ENCODE data around the gene H3-3A. TPM values are rescaled to one million over a fixed set of nuclear protein-coding genes. Genes with fewer than 3 reads are reported as not detected.

Gene H3-3A
- total RNA-seq, 5 donors from 2014 or later (not counting 1 experiment from before 2014, with no cell fraction given), result 340 to 391 (median 366) TPM

DNA sequence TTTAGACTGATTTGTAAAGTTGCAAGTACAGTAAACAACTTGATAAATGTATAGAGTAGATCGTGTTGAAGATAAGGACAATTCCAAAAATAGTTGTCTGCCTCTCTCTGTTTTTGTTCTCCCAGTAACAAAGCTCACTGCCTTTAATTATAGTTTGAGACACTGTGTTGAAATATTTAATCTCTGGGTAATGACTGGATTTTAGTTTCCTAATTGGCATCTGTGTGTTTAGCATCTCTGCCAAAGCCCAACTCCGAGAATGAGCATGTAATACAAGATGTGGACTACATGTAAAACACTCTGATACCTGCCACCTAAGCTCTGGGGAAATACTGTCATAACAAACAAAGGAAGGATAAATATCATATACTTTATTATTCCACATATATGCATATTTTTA lies 35.7 kb upstream of the H3-3A start:
- no peak overlapping the region for H3K27ac Mint-ChIP-seq
- no peaks in the 10 kb centered on the region for H3K36me3 ChIP-seq (ENCODE audit: control insufficient read depth in 2 of 2, extremely low read depth in 1 of 2, insufficient read depth in 1 of 2, low read length in 1 of 2)

DNA sequence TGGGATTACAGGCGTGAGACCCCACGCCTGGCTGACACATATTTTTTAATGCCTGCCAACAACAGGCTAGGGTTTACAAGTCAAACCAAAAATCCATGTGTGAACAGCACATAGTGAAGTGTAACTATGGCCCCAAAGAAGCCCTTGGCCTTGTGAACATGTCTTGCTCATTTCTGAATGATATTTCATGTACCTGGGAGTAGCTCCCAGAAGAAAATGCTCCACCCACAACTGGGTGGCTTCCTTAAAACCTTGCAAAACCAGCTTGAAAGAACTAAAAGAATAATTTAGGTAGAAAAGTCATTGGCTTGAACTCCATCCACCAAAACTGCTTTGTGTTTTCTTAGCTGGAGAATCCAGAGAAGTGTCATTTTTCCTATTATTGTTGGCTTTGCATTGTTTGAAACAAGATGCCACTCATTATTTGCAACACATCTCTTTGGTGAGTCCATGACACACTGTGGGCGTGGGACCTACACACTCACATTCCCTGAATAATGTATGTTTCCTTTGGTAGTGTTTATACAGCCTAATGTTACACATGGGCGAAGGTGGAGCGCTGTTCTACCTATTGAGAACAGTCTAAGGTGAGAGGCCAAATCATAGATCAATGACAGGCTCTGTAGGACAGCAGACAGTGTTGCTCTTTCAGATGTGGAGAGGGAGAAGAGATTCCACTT lies 34.8 kb upstream of the H3-3A start:
- peaks cover 0 to 9% (median 3%) of the 10 kb centered on the region in 3 donors for H3K4me1 Mint-ChIP-seq
- ATAC-seq (replicated peaks in 1 of 4), result no peak
- H3K9me3 Mint-ChIP-seq, result no peaks in the 10 kb centered on the region
- no peaks in the 10 kb centered on the region for H3K36me3 Mint-ChIP-seq
- H3K27me3 Mint-ChIP-seq, result no peaks in the 10 kb centered on the region
- ChIA-PET CTCF (no interaction called here), POLR2A (interaction anchor here in 1 of 2 donors (0.6 kb wide), 1 partner anchor 189 kb away, joined by 3 read pairs; no protein-coding TSS in a partner anchor)
- no peak overlapping the region for H3K4me3 ChIP-seq (ENCODE audit: control insufficient read depth in 1 of 2, extremely low read depth in 1 of 2, low read length in 1 of 2)
- WGBS (ENCODE audit: insufficient coverage), result 95% methylated on average over 4 of the region's 5 CpGs
- no peaks in the 10 kb centered on the region for H3K9me3 ChIP-seq
- no peaks in the 10 kb centered on the region for H3K27me3 ChIP-seq (replicated peaks in 1 of 2; ENCODE audit: control insufficient read depth in 2 of 2, extremely low read depth in 1 of 2, insufficient read depth in 2 of 2, low read length in 1 of 2)
- H3K36me3 ChIP-seq (ENCODE audit: control insufficient read depth in 2 of 2, extremely low read depth in 1 of 2, insufficient read depth in 1 of 2, low read length in 1 of 2), result no peaks in the 10 kb centered on the region
- H3K27ac ChIP-seq (ENCODE audit: low read length), result no peak overlapping the region
- DNase-seq, result no peak
- no peaks in the 10 kb centered on the region for H3K4me1 ChIP-seq (ENCODE audit: control insufficient read depth in 1 of 2, extremely low read depth in 1 of 2, insufficient read depth in 2 of 2, low read length in 2 of 2)
- H3K4me3 Mint-ChIP-seq, result no peak overlapping the region
- H3K27ac Mint-ChIP-seq, result no peak overlapping the region

More for the DNA sequence above, 35.7 kb upstream of the H3-3A start:
- Mint-ChIP-seq H3K36me3 (no peaks in the 10 kb centered on the region), H3K9me3 (no peaks in the 10 kb centered on the region), H3K4me3 (no peak overlapping the region), H3K27me3 (no peaks in the 10 kb centered on the region), H3K4me1 (peaks cover 0 to 9% (median 3%) of the 10 kb centered on the region in 3 donors)
- ATAC-seq (replicated peaks in 1 of 4) (no peak), DNase-seq (no peak)
- no peaks in the 10 kb centered on the region for H3K4me1 ChIP-seq (ENCODE audit: control insufficient read depth in 1 of 2, extremely low read depth in 1 of 2, insufficient read depth in 2 of 2, low read length in 2 of 2)
- no peaks in the 10 kb centered on the region for H3K27me3 ChIP-seq (replicated peaks in 1 of 2; ENCODE audit: control insufficient read depth in 2 of 2, extremely low read depth in 1 of 2, insufficient read depth in 2 of 2, low read length in 1 of 2)
- no CpG with 5 or more reads among the region's 2 CpGs for WGBS (ENCODE audit: insufficient coverage)
- H3K27ac ChIP-seq (ENCODE audit: low read length), result no peak overlapping the region
- ChIA-PET CTCF (no interaction called here), POLR2A (no interaction called here)
- H3K4me3 ChIP-seq (ENCODE audit: control insufficient read depth in 1 of 2, extremely low read depth in 1 of 2, low read length in 1 of 2), result no peak overlapping the region
- no peaks in the 10 kb centered on the region for H3K9me3 ChIP-seq

GRCh38 chr1:226029093-226029496 lies 33.4 kb upstream of the H3-3A start:
- DNase-seq (no peak), ATAC-seq (replicated peaks in 1 of 4) (no peak)
- Histone ChIP-seq H3K27me3 (replicated peaks in 1 of 2; ENCODE audit: control insufficient read depth in 2 of 2, extremely low read depth in 1 of 2, insufficient read depth in 2 of 2, low read length in 1 of 2) (no peaks in the 10 kb centered on the region), H3K36me3 (ENCODE audit: control insufficient read depth in 2 of 2, extremely low read depth in 1 of 2, insufficient read depth in 1 of 2, low read length in 1 of 2) (no peaks in the 10 kb centered on the region), H3K27ac (ENCODE audit: low read length) (no peak overlapping the region), H3K4me3 (ENCODE audit: control insufficient read depth in 1 of 2, extremely low read depth in 1 of 2, low read length in 1 of 2) (no peak overlapping the region), H3K9me3 (no peaks in the 10 kb centered on the region), H3K4me1 (ENCODE audit: control insufficient read depth in 1 of 2, extremely low read depth in 1 of 2, insufficient read depth in 2 of 2, low read length in 2 of 2) (no peaks in the 10 kb centered on the region)
- ChIA-PET CTCF (interaction anchor here (0.6 to 0.7 kb wide), 3 partner anchors 41 to 706 kb away, joined by 3 to 4 read pairs (median 3); no protein-coding TSS in a partner anchor), POLR2A (interaction anchor here in 1 of 2 donors (0.7 kb wide), 2 partner anchors 19 to 31 kb away, joined by 3 to 4 read pairs; no protein-coding TSS in a partner anchor)
- Mint-ChIP-seq H3K27ac (no peak overlapping the region), H3K4me1 (peaks cover 0 to 9% (median 3%) of the 10 kb centered on the region in 3 donors), H3K36me3 (no peaks in the 10 kb centered on the region), H3K4me3 (no peak overlapping the region), H3K9me3 (no peaks in the 10 kb centered on the region), H3K27me3 (no peaks in the 10 kb centered on the region)
- 93% methylated on average over 2 of the region's 7 CpGs for WGBS (ENCODE audit: insufficient coverage)

GRCh38 chr1:226029568-226030225 lies 32.8 kb upstream of the H3-3A start:
- peaks cover 0 to 9% (median 3%) of the 10 kb centered on the region in 3 donors for H3K4me1 Mint-ChIP-seq
- WGBS (ENCODE audit: insufficient coverage), result 100% methylated on average over 3 of the region's 7 CpGs
- Histone ChIP-seq H3K4me3 (ENCODE audit: control insufficient read depth in 1 of 2, extremely low read depth in 1 of 2, low read length in 1 of 2) (no peak overlapping the region), H3K9me3 (no peaks in the 10 kb centered on the region), H3K27ac (ENCODE audit: low read length) (no peak overlapping the region), H3K4me1 (ENCODE audit: control insufficient read depth in 1 of 2, extremely low read depth in 1 of 2, insufficient read depth in 2 of 2, low read length in 2 of 2) (no peaks in the 10 kb centered on the region), H3K36me3 (ENCODE audit: control insufficient read depth in 2 of 2, extremely low read depth in 1 of 2, insufficient read depth in 1 of 2, low read length in 1 of 2) (no peaks in the 10 kb centered on the region), H3K27me3 (replicated peaks in 1 of 2; ENCODE audit: control insufficient read depth in 2 of 2, extremely low read depth in 1 of 2, insufficient read depth in 2 of 2, low read length in 1 of 2) (no peaks in the 10 kb centered on the region)
- H3K36me3 Mint-ChIP-seq, result no peaks in the 10 kb centered on the region
- H3K4me3 Mint-ChIP-seq, result no peak overlapping the region
- H3K9me3 Mint-ChIP-seq, result no peaks in the 10 kb centered on the region
- ATAC-seq (replicated peaks in 1 of 4) (no peak), DNase-seq (no peak)
- H3K27me3 Mint-ChIP-seq, result no peaks in the 10 kb centered on the region
- no peak overlapping the region for H3K27ac Mint-ChIP-seq
- POLR2A ChIA-PET, result interaction anchor here in 1 of 2 donors (0.7 kb wide), 2 partner anchors 19 to 32 kb away, joined by 3 to 4 read pairs; no protein-coding TSS in a partner anchor
- CTCF ChIA-PET, result no interaction called here

GRCh38 chr1:226033582-226033981 lies 28.9 kb upstream of the H3-3A start:
- Mint-ChIP-seq H3K9me3 (no peaks in the 10 kb centered on the region), H3K4me3 (no peak overlapping the region), H3K4me1 (peaks cover 0 to 2% (median 0%) of the 10 kb centered on the region in 3 donors), H3K27me3 (no peaks in the 10 kb centered on the region), H3K36me3 (no peaks in the 10 kb centered on the region), H3K27ac (no peak overlapping the region)
- ChIA-PET POLR2A (no interaction called here), CTCF (interaction anchor here in 1 of 2 donors (0.7 kb wide), 1 partner anchor 27 kb away, joined by 4 read pairs; no protein-coding TSS in a partner anchor)
- Histone ChIP-seq H3K4me1 (ENCODE audit: control insufficient read depth in 1 of 2, extremely low read depth in 1 of 2, insufficient read depth in 2 of 2, low read length in 2 of 2) (no peaks in the 10 kb centered on the region), H3K36me3 (ENCODE audit: control insufficient read depth in 2 of 2, extremely low read depth in 1 of 2, insufficient read depth in 1 of 2, low read length in 1 of 2) (no peaks in the 10 kb centered on the region), H3K9me3 (no peaks in the 10 kb centered on the region), H3K27ac (ENCODE audit: low read length) (no peak overlapping the region), H3K27me3 (replicated peaks in 1 of 2; ENCODE audit: control insufficient read depth in 2 of 2, extremely low read depth in 1 of 2, insufficient read depth in 2 of 2, low read length in 1 of 2) (no peaks in the 10 kb centered on the region), H3K4me3 (ENCODE audit: control insufficient read depth in 1 of 2, extremely low read depth in 1 of 2, low read length in 1 of 2) (no peak overlapping the region)
- DNase-seq (no peak), ATAC-seq (replicated peaks in 1 of 4) (no peak)
- no CpG with 5 or more reads among the region's 4 CpGs for WGBS (ENCODE audit: insufficient coverage)

DNA sequence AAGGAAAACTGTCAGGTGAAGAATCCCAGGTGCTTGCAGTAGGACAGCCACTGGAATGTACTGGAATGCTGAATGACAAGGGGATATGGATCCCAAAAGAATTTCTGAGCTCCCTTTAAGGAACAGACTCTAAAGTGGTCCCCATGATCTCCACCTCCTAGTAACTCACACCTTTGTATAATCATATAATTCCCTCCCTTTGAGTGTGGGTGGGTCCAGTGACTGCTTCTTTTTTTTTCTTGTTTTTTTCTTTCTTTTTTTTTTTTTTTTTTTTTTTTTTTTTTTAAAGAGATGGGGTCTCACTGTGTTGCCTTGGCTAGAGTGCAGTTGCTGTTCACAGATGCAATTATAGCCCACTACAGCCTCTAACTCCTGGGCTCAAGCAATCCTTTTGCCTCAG lies 28.5 kb upstream of the H3-3A start:
- peaks cover 0 to 2% (median 0%) of the 10 kb centered on the region in 3 donors for H3K4me1 Mint-ChIP-seq
- no peaks in the 10 kb centered on the region for H3K36me3 Mint-ChIP-seq
- Histone ChIP-seq H3K36me3 (ENCODE audit: control insufficient read depth in 2 of 2, extremely low read depth in 1 of 2, insufficient read depth in 1 of 2, low read length in 1 of 2) (no peaks in the 10 kb centered on the region), H3K9me3 (no peaks in the 10 kb centered on the region), H3K27ac (ENCODE audit: low read length) (no peak overlapping the region), H3K27me3 (replicated peaks in 1 of 2; ENCODE audit: control insufficient read depth in 2 of 2, extremely low read depth in 1 of 2, insufficient read depth in 2 of 2, low read length in 1 of 2) (no peaks in the 10 kb centered on the region), H3K4me1 (ENCODE audit: control insufficient read depth in 1 of 2, extremely low read depth in 1 of 2, insufficient read depth in 2 of 2, low read length in 2 of 2) (no peaks in the 10 kb centered on the region), H3K4me3 (ENCODE audit: control insufficient read depth in 1 of 2, extremely low read depth in 1 of 2, low read length in 1 of 2) (no peak overlapping the region)
- DNase-seq (no peak), ATAC-seq (replicated peaks in 1 of 4) (no peak)
- no peak overlapping the region for H3K4me3 Mint-ChIP-seq
- no peak overlapping the region for H3K27ac Mint-ChIP-seq
- H3K9me3 Mint-ChIP-seq, result no peaks in the 10 kb centered on the region
- no peaks in the 10 kb centered on the region for H3K27me3 Mint-ChIP-seq
- POLR2A ChIA-PET, result no interaction called here
- CTCF ChIA-PET, result interaction anchor here (0.7 to 1.2 kb wide), 2 partner anchors 28 to 31 kb away, joined by 3 to 4 read pairs; no protein-coding TSS in a partner anchor

Measured in T-cell (primary cell).